ENCODE results near the gene IGFBP6. TPM values are rescaled to one million over a fixed set of nuclear protein-coding genes. Genes with fewer than 3 reads are reported as not detected.

IGFBP6 gene
- polyA plus RNA-seq, 1 donor from 2014 or later, result not detected

DNA sequence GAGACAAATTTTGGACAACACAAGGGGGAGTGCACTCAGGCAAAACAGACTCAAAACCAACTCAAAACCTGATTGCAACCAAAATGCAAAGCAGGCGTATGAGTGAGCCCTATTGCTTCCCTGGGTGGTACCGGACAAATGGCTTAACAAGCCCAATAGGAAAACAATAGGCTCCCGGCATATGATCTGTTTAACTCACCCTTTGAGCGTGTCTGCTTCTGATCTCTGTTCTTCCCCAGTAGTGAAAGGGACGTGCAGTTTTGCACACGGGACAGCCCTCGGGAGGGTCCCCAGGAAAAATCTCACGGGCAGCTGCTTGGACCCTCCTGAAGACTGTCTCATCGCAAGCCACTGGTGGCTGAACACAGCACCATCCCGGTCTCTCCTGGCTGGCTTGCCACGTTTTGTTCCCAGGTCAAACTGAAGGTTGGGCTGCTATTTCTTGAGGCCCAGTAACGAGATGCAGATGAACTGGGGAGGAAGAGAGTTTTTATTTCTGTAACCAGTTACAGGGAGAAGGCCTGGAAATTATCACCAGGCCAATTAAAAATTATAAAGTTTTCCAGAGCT lies 15.8 kb downstream of the IGFBP6 start:
- Histone ChIP-seq H3K9me2 (ENCODE audit: insufficient read depth, low read length) (no peaks in the 10 kb centered on the region), H3K27ac (ENCODE audit: low read length) (no peak overlapping the region), H3K79me2 (replicated peaks; ENCODE audit: insufficient read depth, low read length) (no peaks in the 10 kb centered on the region), H3K36me3 (ENCODE audit: insufficient read depth, low read length) (no peaks in the 10 kb centered on the region), H3K9ac (ENCODE audit: low read length) (no peak overlapping the region), H3K4me3 (ENCODE audit: low read length) (no peak overlapping the region), H4K20me1 (ENCODE audit: insufficient read depth) (no peaks in the 10 kb centered on the region), H3F3A (ENCODE audit: insufficient read depth, low read length, poor library complexity, severe bottlenecking) (no peaks in the 10 kb centered on the region), H3K9me3 (ENCODE audit: low read length) (no peaks in the 10 kb centered on the region), H3K27me3 (ENCODE audit: insufficient read depth, low read depth, low read length) (no peaks in the 10 kb centered on the region), H3K4me2 (ENCODE audit: low read length) (no peak overlapping the region), H2AFZ (ENCODE audit: low read depth, low read length) (no peak overlapping the region)
- TF ChIP-seq EZH2 (IDR thresholded peaks at IDR 0.05; ENCODE audit: borderline replicate concordance, insufficient read depth, low read length, poor library complexity, severe bottlenecking) (no peak), SMC3 (conservative IDR thresholded peaks at IDR 0.05; ENCODE audit: poor library complexity) (no peak), POLR2AphosphoS5 (IDR thresholded peaks at IDR 0.05) (no peak), REST (IDR thresholded peaks at IDR 0.05; ENCODE audit: borderline replicate concordance) (no peak), MXI1 (conservative IDR thresholded peaks at IDR 0.05; ENCODE audit: poor library complexity, severe bottlenecking) (no peak), EP300 (conservative IDR thresholded peaks at IDR 0.05; ENCODE audit: poor library complexity, severe bottlenecking) (no peak), RAD21 (conservative IDR thresholded peaks at IDR 0.05) (no peak), TAF1 (IDR thresholded peaks at IDR 0.05; ENCODE audit: low read depth) (no peak)
- TF ChIP-seq, protein P1, sequence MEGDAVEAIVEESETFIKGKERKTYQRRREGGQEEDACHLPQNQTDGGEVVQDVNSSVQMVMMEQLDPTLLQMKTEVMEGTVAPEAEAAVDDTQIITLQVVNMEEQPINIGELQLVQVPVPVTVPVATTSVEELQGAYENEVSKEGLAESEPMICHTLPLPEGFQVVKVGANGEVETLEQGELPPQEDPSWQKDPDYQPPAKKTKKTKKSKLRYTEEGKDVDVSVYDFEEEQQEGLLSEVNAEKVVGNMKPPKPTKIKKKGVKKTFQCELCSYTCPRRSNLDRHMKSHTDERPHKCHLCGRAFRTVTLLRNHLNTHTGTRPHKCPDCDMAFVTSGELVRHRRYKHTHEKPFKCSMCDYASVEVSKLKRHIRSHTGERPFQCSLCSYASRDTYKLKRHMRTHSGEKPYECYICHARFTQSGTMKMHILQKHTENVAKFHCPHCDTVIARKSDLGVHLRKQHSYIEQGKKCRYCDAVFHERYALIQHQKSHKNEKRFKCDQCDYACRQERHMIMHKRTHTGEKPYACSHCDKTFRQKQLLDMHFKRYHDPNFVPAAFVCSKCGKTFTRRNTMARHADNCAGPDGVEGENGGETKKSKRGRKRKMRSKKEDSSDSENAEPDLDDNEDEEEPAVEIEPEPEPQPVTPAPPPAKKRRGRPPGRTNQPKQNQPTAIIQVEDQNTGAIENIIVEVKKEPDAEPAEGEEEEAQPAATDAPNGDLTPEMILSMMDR (IDR thresholded peaks at IDR 0.05; ENCODE audit: poor library complexity, severe bottlenecking), result no peak

- H2AFZ ChIP-seq (ENCODE audit: low read depth, low read length), result no peak overlapping the region
- TF ChIP-seq MXI1 (conservative IDR thresholded peaks at IDR 0.05; ENCODE audit: poor library complexity, severe bottlenecking), result no peak
- no peaks in the 10 kb centered on the region for H3K27me3 ChIP-seq (ENCODE audit: insufficient read depth, low read depth, low read length)
- no peaks in the 10 kb centered on the region for H4K20me1 ChIP-seq (ENCODE audit: insufficient read depth)
- no peak overlapping the region for H3K4me3 ChIP-seq (ENCODE audit: low read length)
- no peaks in the 10 kb centered on the region for H3K36me3 ChIP-seq (ENCODE audit: insufficient read depth, low read length)
- H3F3A ChIP-seq (ENCODE audit: insufficient read depth, low read length, poor library complexity, severe bottlenecking), result no peaks in the 10 kb centered on the region
- no peak overlapping the region for H3K4me2 ChIP-seq (ENCODE audit: low read length)
- H3K79me2 ChIP-seq (replicated peaks; ENCODE audit: insufficient read depth, low read length), result no peaks in the 10 kb centered on the region
- H3K9me2 ChIP-seq (ENCODE audit: insufficient read depth, low read length), result no peaks in the 10 kb centered on the region
- H3K9ac ChIP-seq (ENCODE audit: low read length), result no peak overlapping the region
- no peak overlapping the region for H3K27ac ChIP-seq (ENCODE audit: low read length)
- no peaks in the 10 kb centered on the region for H3K9me3 ChIP-seq (ENCODE audit: low read length)
These were observed 16.5 kb downstream of the IGFBP6 start for GRCh38 chr12:53113951-53114350.

All from neural cell (in vitro differentiated cells).